Inflammatory macrophage treated with lipopolysaccharide for 1 hour (primary cell): ENCODE results near the gene PTX3.

Experiments
- DNase-seq, 2 donors: peaks; one replicate each; pipeline ENCODE4 v3.0.0-alpha.2; 2020 to 2022

Gene PTX3

DNA sequence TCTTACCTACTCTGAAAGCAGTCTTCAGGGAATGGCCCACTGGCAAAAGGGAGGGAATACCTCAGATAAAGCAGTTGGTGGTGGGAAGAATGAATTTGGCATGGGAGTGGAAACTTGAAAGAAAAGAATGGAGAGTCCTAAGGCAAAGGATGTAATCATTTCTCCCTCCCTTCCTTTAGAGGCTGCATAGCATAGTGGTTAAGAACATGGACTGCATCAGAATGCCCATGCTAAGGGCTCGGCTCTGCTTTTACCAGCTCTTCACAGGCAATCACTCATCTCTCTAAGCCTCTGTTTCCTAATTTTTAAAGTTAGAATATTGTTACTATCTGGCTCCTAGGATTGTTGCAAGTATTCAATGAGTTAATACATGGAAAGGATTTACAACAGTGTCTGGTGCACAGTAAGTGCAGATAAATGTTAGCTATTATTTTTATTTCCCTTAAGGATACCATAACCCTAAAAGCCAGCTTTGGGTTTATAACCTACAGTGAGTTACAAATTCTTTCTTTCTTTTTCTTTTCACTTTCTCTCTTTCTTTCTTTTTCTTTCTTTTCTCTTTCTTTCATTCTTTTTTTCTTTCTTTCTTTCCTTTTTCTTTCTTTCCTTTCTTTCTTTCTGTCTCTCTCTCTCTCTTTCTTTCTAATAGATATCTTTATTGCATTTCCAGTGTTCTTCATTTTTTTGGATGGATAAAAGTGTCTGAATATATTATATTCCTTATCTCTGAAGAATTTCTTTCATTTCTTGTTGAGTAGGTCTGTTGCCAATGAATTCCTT, 43.0 kb downstream of the PTX3 start:
- DNase-seq = no peak

DNA sequence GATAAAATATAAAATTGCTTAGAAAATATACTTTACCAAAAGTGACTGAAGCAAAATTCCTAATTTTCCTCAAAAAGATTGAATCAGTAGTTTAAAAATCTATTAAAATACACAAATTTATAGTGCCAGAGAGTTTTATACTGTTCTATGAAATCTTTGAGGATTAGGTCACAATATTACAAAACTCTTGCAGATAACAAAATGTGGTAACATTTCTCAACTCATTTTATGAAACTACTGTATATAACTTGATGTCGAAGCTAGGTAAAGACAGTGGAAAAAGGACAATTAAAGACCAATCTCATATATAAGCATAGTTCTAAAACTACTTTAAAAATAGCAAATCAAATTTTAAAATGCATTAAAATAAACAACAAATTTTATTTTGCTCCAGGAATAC, 50.7 kb downstream of the PTX3 start:
- peak in 1 of 2 donors; percentile 26 for DNase-seq

DNA sequence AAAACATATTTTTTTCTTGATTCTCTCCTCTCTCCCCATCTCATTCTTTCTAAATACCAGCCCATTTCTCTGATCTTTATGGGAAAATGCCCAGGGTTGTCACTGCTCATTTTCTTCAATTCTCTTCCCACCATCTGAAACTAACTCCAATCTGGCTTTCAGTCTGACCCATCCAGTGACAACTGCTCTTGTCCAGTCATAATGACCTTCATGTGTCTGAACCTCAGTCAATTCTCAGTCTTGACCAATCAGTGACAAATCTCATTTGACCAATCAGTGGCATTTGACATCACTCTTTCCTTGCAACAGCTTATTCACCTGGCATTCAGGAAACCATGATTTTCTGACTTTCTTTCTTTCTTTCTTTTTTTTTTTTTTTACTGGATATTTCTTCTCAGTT, 51.5 kb downstream of the PTX3 start:
- DNase-seq = no peak

DNA sequence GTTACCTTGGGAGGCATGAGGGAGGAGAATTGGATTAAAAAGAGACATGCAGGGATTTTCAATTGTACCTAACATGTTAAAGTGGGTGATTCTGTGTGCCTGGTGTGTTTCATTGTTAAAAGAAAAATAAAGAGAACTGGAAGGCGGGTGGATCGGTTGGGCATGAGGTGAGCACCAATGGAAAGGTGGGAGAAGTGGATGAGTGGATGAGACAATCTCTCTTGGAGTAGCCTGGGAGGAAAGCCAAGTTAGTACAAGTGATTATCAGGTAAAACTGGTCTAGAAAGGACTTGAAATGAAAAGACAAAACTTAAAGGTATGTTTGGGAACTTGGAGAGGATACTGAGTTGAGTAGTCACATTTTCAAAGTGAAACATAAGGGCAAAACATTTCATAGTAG, 54.5 kb downstream of the PTX3 start:
- no peak for DNase-seq
